GM13977 (cell line): ENCODE data around the gene TOR1A.
A peak's percentile ranks its signal among the peaks of the same experiment; 100 is the strongest.

Experiments used
- DNase-seq: peaks from one replicate; pipeline ENCODE4 v3.0.0; 2012; ENCODE audit warnings: low spot score
- CTCF ChIP-seq: IDR thresholded peaks from 2 replicates; pipeline ENCODE4 v1.5.1; 2012; ENCODE audit warnings: mild to moderate bottlenecking, control low read depth; ENCODE audit not compliant: insufficient read depth; ENCODE audit errors: extremely low read depth, missing control alignments
- in situ Hi-C: fragments of 300-500 bp; cut with MboI; formaldehyde crosslinking; loops from one replicate; pipeline ENCODE4 v1.12.0; 2022; ENCODE audit warnings: low sequenced_read_pairs, low pct_unique_long_range_greater_than_20kb, mixed read lengths, inconsistent platforms; ENCODE audit not compliant: unreplicated experiment

Gene TOR1A, protein sequence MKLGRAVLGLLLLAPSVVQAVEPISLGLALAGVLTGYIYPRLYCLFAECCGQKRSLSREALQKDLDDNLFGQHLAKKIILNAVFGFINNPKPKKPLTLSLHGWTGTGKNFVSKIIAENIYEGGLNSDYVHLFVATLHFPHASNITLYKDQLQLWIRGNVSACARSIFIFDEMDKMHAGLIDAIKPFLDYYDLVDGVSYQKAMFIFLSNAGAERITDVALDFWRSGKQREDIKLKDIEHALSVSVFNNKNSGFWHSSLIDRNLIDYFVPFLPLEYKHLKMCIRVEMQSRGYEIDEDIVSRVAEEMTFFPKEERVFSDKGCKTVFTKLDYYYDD

DNA sequence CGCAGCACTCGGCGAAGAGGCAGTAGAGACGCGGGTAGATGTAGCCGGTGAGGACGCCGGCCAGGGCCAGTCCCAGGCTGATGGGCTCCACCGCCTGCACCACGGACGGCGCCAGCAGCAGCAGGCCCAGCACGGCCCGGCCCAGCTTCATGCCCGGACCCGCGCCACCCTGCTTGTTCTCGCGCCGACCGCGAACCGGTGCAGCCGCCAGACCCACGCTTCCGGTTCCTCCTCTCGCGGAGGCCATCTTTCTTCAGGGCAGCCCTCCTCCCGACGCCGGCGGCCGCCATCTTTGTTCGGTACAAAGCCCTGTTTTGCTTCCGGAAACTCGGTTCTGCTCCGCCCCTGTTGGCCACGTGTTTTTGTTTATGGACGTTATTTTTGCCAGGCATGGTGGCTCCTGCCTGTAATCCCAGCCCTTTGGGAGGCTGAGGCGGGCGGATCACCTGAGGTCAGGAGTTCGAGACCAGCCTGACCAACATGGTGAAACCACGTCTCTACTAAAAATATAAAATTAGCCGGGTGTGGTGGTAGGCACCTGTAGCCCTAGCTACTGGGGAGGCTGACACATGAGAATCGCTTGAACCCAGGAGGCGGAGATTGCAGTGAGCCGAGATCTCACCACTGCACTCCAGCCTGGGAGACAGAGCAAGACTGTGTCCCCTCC, at the start of gene TOR1A:
Gene TOR1A (minus strand): TSS at position 202 of the 667 bp plus-strand sequence. CDS start 51 bp downstream, at position 151.
- TF ChIP-seq CTCF, result no peak
- DNase-seq, result peak; percentile 95
- in situ Hi-C loops, result no loop called here

GRCh38 chr9:129871046-129871445, 47.1 kb upstream of the TOR1A start:
- in situ Hi-C loops, result no loop called here
- TF ChIP-seq CTCF, result no peak
- no peak for DNase-seq

DNA sequence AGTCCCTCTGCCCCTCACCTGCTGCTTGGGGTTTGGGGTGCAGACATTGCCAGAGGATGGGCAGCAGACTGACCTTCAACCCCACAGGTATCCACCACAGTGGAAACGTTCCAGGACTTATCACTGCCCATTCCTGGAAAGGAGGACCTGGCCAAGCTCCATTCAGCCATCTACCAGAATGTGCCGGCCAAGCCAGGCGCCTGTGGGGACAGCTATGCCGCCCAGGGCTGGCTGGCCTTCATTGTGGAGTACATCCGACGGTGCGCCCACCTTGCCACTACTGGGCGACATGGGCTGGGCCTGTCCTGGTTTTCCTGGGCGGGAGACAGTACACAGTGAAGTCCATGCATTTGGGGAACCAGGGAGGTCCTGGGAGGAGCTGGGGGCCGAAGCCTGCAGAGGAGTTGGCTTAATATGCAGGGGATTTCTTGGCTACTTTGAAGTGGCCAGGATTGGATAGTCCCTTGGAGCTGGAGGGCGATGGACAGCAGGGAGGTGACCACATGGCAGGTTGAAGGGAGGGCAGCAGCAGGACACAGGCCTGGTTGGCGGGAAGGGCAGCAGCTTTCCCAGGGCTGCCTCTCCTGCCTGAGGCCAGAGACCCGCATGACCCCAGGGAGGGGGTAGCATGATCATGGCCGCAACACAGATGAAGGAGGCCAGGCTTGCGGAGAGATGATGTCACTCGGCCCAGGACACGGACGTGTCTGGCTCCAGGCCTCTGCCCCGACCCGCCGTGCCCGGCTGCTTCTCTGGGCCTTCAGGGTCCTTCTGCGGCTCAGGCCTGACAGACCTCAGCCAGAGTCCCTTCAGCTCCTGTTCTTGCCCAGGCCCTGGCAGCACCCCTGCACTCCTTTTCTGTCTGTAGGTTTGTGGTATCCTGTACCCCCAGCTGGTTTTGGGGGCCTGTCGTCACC, 45.9 kb upstream of the TOR1A start:
- no peak for TF ChIP-seq CTCF
- in situ Hi-C loops, result no loop called here
- DNase-seq, result no peak

- no peak for DNase-seq
- in situ Hi-C loops, result no loop called here
- no peak for TF ChIP-seq CTCF
Measured at GRCh38 chr9:129868872-129869486, 45.0 kb upstream of the TOR1A start.

GRCh38 chr9:129868023-129868871, 44.3 kb upstream of the TOR1A start:
- DNase-seq, result no peak
- no peak for TF ChIP-seq CTCF
- in situ Hi-C loops, result no loop called here
